HepG2 (cell line): ENCODE measurements around the gene HSF2BP. TPM values are rescaled to one million over a fixed set of nuclear protein-coding genes. Genes with fewer than 3 reads are reported as not detected.
"Not testable (repeated sequence)": the region's sequence is repeated elsewhere in the genome, so short reads cannot be mapped to it uniquely, and the experiment has no call there.

Experiments
- ATAC-seq: fragments of 200-7000 bp; cut with Tn5 transposase; 3 replicates; pipeline ENCODE4 v1.9.1; 2020; ENCODE audit warnings: mild to moderate bottlenecking, moderate library complexity
- BruUV-seq: library from RNA; stranded (reverse); fragments of 400-500 nt; replicated peaks from 2 replicates; lab custom pipeline; 2021; lab: Mats Ljungman, UMichigan
- CTCF ChIA-PET: fragments of 300-600 bp; formaldehyde crosslinking; extraction: SDS; loops from one replicate; lab custom pipeline; 2021; ENCODE audit warnings: low total read pairs, inconsistent platforms, low intra/inter-chr PET ratio; lab: Yijun Ruan, JAX
- POLR2A ChIA-PET: fragments of 350-600 bp; sonication (Branson Sonifier 250); formaldehyde crosslinking; loops from one replicate; lab custom pipeline; 2020; ENCODE audit warnings: antibody characterized with exemption, inconsistent platforms; lab: Yijun Ruan, JAX
- DNase-seq: peaks from one replicate; pipeline ENCODE4 v3.0.0-alpha.2; 2015; ENCODE audit warnings: low spot score
- FAIRE-seq: peaks from 3 replicates; lab custom pipeline; 2011; peaks lifted over from hg19 to GRCh38; lab: Jason Lieb, UNC
- H2AFZ ChIP-seq: one replicate; pipeline ENCODE4 v1.6.1; 2011; ENCODE audit warnings: low read length, inconsistent platforms
- H3K27ac ChIP-seq: fragments of 300-600 bp; 3 replicates; pipeline ENCODE4 v1.8.0; 2011; ENCODE audit warnings: mixed run types, mild to moderate bottlenecking, mixed read lengths, low read length, inconsistent platforms; ENCODE audit not compliant: insufficient read depth; ENCODE audit errors: extremely low read length
- H3K27me3 ChIP-seq, 2 experiments: fragments of 200-600 bp in 1 of 2; 2 replicates in 1 of 2; 3 replicates in 1 of 2; pipeline versions ENCODE4 v1.6.0 to v1.8.0; 2011; ENCODE audit warnings: low read length in 2 of 2, mild to moderate bottlenecking in 2 of 2, moderate library complexity in 2 of 2, inconsistent platforms in 1 of 2; ENCODE audit not compliant: insufficient read depth in 2 of 2, control insufficient read depth in 1 of 2
- H3K36me3 ChIP-seq, 2 experiments: fragments of 200-600 bp in 1 of 2; replicated peaks in 1 of 2; 2 replicates in 1 of 2; 3 replicates in 1 of 2; pipeline versions ENCODE4 v1.5.1 to v1.8.0; 2011; ENCODE audit warnings: low read length in 2 of 2, inconsistent platforms in 1 of 2; ENCODE audit not compliant: insufficient read depth in 2 of 2, control insufficient read depth in 1 of 2
- H3K4me1 ChIP-seq: 2 replicates; pipeline ENCODE4 v1.5.1; 2012; ENCODE audit warnings: low read length, inconsistent platforms; ENCODE audit not compliant: insufficient read depth
- H3K4me2 ChIP-seq: 2 replicates; pipeline ENCODE4 v1.6.0; 2011; ENCODE audit warnings: low read depth, low read length, inconsistent platforms
- H3K4me3 ChIP-seq, 3 experiments: fragments of 200-600 bp in 1 of 3; sonication (generic), shearing (Covaris generic) in 1 of 3; replicated peaks in 1 of 3; 2 replicates each; pipeline ENCODE4 v1.5.1; 2011 to 2016; ENCODE audit warnings: low read length in 3 of 3, inconsistent platforms in 2 of 3, low read depth in 2 of 3, mild to moderate bottlenecking in 2 of 3, control low read depth in 1 of 3, mixed read lengths in 1 of 3; ENCODE audit not compliant: insufficient read depth in 1 of 3
- H3K79me2 ChIP-seq: one replicate; pipeline ENCODE4 v1.6.1; 2011; ENCODE audit warnings: low read length, inconsistent platforms; ENCODE audit not compliant: insufficient read depth
- H3K9ac ChIP-seq: 2 replicates; pipeline ENCODE4 v1.6.0; 2011; ENCODE audit warnings: mild to moderate bottlenecking, low read depth, low read length, inconsistent platforms; ENCODE audit not compliant: insufficient read depth
- H3K9me3 ChIP-seq: 2 replicates; pipeline ENCODE4 v1.5.1; 2012; ENCODE audit warnings: mild to moderate bottlenecking, low read length
- H4K20me1 ChIP-seq: 2 replicates; pipeline ENCODE4 v1.6.0; 2011; ENCODE audit warnings: inconsistent platforms, mild to moderate bottlenecking, low read length, moderate library complexity; ENCODE audit not compliant: insufficient read depth
- WGBS: methylation state at CpG from one replicate; pipeline ENCODE4 v1.1.6; 2017; ENCODE audit warnings: low lambda C conversion rate; 5-methylcytosine and 5-hydroxymethylcytosine counted together
- in situ Hi-C: cut with HindIII; loops from 2 replicates; pipeline ENCODE4 v1.10.0; 2017; ENCODE audit warnings: low pct_unique_long_range_greater_than_20kb; ENCODE audit not compliant: extremely low pct_ligation_motif_present
- intact Hi-C: fragments of 100-400 bp; cut with micrococcal nuclease; formaldehyde crosslinking; loops from one replicate; pipeline ENCODE4 v1.10.0; 2022; ENCODE audit not compliant: unreplicated experiment
- polyA plus RNA-seq, 8 experiments: library from polyadenylated mRNA; depleted of rRNA in 3 of 8; stranded (reverse) in 7 of 8; unstranded in 1 of 8; fragments of >200 nt; fragmentation: Illumina TruSeq in 4 of 8; extraction: Trizol in 4 of 8; gene quantifications; 2 replicates each; pipeline versions ENCODE4 v1.2.1 to v1.2.3, GENCODE V29; 2011 to 2016; ENCODE audit warnings: low read depth in 4 of 8, missing spikeins in 1 of 8, mixed read lengths in 1 of 8; ENCODE audit not compliant: insufficient read depth in 1 of 8
- total RNA-seq, 5 experiments: library from RNA; depleted of rRNA; stranded (reverse); fragments of >200 nt; fragmentation: Illumina TruSeq; extraction: Trizol; gene quantifications; 2 replicates each; pipeline ENCODE4 v1.2.3, GENCODE V29; 2016; ENCODE audit warnings: low read depth in 1 of 5

Gene HSF2BP
- total and polyA plus RNA-seq, 2 of the 13 experiments (the other 11 are each of a cell fraction or from before 2014, with no cell fraction given): 0.67 to 2.2 TPM

DNA sequence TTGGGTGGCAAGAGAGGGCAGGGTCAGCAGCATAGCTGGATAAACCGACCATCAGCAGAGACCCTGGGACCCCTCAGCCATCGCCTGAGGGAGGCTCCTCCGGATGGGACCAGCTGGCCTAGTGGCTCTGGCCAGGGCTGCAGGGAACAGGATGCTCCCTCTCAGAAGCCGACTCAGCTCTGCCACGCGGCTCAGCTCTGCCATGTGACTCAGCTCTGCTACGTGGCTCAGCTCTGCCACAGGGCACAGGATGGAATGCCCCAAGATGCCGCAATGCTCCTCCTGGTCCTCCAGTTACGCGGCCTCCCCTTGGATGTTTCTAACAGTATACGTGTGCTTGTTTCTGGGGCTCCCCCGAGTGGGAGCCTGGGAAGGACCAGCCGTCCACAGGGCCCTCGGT is 165.8 kb downstream of the HSF2BP start:
- POLR2A ChIA-PET, ATAC-seq, BruUV-seq, FAIRE-seq, H3K9ac ChIP-seq, DNase-seq, H4K20me1 ChIP-seq, H3K79me2 ChIP-seq, H3K4me3 ChIP-seq, H3K36me3 ChIP-seq, H3K27me3 ChIP-seq, in situ Hi-C loops, intact Hi-C loops, H3K9me3 ChIP-seq, H3K4me2 ChIP-seq, H3K27ac ChIP-seq, H3K4me1 ChIP-seq, H2AFZ ChIP-seq, CTCF ChIA-PET: not testable (repeated sequence)
- no CpG with 5 or more reads among the region's 14 CpGs for WGBS

DNA sequence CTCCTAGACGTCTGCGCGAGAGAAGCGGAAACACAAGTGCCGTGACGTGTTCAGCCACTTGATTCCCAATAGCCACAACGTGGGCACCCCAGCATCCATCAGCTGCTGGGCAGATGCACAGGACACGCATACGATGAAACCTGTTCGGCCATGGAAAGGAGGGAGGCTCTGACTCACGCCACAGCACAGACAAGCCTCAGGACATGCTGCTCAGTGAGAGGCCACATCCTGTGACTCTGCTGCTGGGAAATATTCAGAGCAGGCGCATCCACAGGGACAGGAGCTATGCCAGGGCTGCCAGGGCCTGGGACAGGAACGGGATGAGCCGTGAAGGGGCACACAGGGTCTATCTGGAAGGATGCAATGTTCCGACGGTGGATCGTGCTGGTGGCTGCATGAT is 171.1 kb downstream of the HSF2BP start:
- H3K27ac ChIP-seq, H3K9me3 ChIP-seq, FAIRE-seq, H3K79me2 ChIP-seq, ATAC-seq, H3K9ac ChIP-seq, H3K27me3 ChIP-seq, H3K36me3 ChIP-seq, H3K4me2 ChIP-seq, CTCF ChIA-PET, H2AFZ ChIP-seq, in situ Hi-C loops, DNase-seq, POLR2A ChIA-PET, H4K20me1 ChIP-seq, BruUV-seq, H3K4me3 ChIP-seq, intact Hi-C loops, H3K4me1 ChIP-seq: not testable (repeated sequence)
- WGBS: no CpG with 5 or more reads among the region's 17 CpGs

- intact Hi-C loops, BruUV-seq, H3K27me3 ChIP-seq, H3K9me3 ChIP-seq, FAIRE-seq, H4K20me1 ChIP-seq, H3K27ac ChIP-seq, H3K4me3 ChIP-seq, CTCF ChIA-PET, ATAC-seq, H3K79me2 ChIP-seq, H3K4me1 ChIP-seq, in situ Hi-C loops, H3K36me3 ChIP-seq, H3K4me2 ChIP-seq, H3K9ac ChIP-seq, POLR2A ChIA-PET, H2AFZ ChIP-seq, DNase-seq: not testable (repeated sequence)
- no CpG with 5 or more reads among the region's 5 CpGs for WGBS
These were observed 173.2 kb downstream of the HSF2BP start for GRCh38 chr21:43486051-43486450.

- H3K36me3 ChIP-seq, H3K4me2 ChIP-seq, FAIRE-seq, ATAC-seq, H3K79me2 ChIP-seq, H3K27ac ChIP-seq, in situ Hi-C loops, H4K20me1 ChIP-seq, H3K4me1 ChIP-seq, DNase-seq, H3K9me3 ChIP-seq, intact Hi-C loops, H3K4me3 ChIP-seq, CTCF ChIA-PET, H2AFZ ChIP-seq, H3K9ac ChIP-seq, BruUV-seq, POLR2A ChIA-PET, H3K27me3 ChIP-seq: not testable (repeated sequence)
- no CpG with 5 or more reads among the region's 25 CpGs for WGBS
These were observed 174.3 kb downstream of the HSF2BP start for GRCh38 chr21:43485016-43485415.
